ENCODE data around the gene APBB2.
"Not testable (repeated sequence)": the region's sequence is repeated elsewhere in the genome, so short reads cannot be mapped to it uniquely, and the experiment has no call there.

Gene APBB2

DNA sequence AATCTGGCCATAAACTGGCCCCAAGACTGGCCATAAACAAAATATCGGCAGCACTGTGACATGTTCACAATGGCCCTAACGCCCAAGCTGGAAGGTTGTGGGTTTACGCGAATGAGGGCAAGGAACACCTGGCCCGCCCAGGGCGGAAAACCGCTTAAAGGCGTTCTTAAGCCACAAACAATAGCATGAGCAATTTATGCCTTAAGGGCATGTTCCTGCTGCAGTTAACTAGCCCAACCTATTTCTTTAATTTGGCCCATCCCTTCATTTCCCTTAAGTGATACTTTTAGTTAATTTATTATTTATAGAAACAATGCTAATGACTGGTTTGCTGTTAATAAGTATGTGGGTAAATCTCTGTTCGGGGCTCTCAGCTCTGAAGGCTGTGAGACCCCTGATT lies 154.9 kb downstream of the APBB2 start:
- DNase-seq, result not testable (repeated sequence)

DNA sequence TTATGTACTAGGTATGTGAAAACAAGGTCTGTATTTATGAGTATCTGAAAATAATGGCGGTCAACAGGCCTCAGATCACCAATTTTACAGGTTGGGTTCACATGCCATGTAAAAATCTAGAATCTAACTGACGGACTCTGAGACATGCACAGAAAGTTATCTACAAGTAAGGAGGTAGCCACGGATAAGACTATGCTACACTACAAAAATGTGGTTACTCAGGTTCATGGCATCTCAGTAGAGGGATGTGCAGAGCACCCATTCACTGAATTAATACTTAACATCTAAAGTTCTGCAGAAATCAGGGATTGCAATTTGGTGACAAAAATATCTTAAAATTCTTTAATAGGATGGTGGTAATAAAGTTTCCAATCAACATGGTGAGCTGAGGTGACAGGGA lies 155.9 kb downstream of the APBB2 start:
- DNase-seq, result no peak

DNA sequence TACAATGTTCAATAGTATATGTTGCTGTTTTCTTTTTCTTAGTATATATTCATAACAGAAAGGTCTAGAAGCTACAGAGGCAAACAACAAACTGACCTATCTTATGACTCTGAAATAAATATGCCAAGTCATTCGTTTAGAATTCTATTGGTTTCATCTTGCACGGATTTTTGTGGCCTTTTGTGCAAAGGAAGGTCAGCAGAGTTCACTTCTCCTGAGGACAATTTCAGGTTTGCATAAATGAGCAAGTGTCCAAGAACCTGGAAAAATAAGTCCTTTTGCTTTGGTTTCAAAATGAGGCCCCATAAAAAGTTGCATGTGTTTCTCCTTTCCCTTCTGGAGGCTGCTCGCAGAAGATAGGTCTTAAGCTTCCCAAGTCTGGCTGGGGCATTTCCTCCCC lies 156.9 kb downstream of the APBB2 start:
- no peak for DNase-seq

DNA sequence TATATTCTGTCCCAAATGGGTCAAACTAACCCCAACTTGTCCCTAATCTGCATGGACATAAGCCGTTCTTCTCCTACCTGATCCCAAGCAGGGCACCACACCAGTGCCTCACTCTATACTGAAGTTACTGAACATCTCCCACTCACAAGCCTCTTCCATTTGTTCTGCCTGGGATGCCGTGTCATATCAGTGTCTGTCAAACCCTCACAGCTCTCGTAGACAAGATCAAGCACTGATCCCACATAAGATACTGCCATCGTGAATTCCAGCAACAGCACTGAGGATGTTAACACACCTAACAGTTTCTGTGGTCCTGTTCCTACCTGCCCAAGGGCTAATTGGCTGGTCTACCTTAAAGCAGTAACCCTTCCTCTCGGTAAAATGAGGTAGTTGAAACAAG lies 162.1 kb downstream of the APBB2 start:
- DNase-seq, result no peak

- DNase-seq, result no peak
Observed at GRCh38 chr4:41050880-41051775, 163.2 kb downstream of the APBB2 start.

GRCh38 chr4:41050116-41050515 lies 164.2 kb downstream of the APBB2 start:
- no peak for DNase-seq

- DNase-seq, result not testable (repeated sequence)
Observed at GRCh38 chr4:41049176-41049575, 165.2 kb downstream of the APBB2 start.

DNA sequence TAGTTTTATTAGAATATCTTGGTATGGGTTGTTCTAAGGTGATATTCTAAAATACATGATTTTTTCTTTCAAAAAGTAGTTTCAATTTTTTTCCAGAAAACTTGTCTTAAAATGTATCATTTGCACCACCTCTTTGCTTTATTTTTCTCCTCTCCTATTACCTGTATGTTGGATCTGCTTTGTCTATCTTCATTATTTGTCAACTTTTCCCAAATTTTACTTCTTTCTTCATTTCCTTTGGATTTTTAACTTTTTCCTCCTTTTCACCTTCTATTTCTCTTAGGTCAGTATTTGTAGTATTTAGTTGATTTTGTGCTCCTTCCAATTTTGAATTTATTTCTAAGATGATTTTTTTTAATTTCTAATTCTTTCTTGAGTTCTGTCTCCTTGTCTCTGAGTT lies 169.6 kb downstream of the APBB2 start:
- DNase-seq, result no peak

- no peak for DNase-seq
Observed at GRCh38 chr4:41044165-41044564, 170.2 kb downstream of the APBB2 start.

GRCh38 chr4:41043465-41043864 lies 170.9 kb downstream of the APBB2 start:
- no peak for DNase-seq

GRCh38 chr4:41041551-41041950 lies 172.8 kb downstream of the APBB2 start:
- DNase-seq, result no peak

DNA sequence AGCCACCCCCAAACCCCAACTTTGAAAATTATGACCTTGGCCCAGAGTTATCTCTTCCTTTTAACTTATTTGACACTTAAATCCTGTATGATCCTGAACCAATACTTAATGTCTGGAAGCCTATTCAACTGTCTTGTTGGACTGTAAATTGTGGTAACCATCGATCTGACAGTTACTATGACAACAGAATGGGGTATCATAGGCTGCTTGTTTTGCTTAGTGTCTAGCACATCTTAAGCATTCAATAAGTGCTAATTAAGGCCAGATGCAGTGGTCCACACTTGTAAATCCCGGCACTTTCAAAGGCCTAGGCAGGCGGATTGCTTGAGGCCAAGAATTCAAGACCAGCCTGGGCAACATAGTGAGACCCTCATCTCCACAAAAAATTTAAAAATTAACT lies 175.0 kb downstream of the APBB2 start:
- DNase-seq, result no peak

DNA sequence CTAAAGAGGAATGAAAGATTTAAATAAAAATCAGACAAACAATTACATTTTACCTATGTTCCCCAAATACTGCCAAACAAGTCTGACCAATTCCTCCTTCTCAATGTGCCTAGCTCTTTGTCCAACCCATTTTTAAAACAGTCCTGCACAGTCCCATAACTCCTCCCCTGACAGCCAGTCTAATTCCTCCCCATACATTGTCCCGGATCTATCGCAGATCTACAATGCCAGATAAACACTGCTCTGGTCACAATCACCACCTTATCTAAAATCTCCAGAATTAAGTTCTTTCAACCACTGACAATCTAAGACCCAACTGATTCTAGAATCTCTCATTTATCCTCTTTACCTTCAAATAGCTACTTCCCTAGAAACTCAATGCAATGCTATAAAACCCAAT lies 176.0 kb downstream of the APBB2 start:
- DNase-seq, result no peak

DNA sequence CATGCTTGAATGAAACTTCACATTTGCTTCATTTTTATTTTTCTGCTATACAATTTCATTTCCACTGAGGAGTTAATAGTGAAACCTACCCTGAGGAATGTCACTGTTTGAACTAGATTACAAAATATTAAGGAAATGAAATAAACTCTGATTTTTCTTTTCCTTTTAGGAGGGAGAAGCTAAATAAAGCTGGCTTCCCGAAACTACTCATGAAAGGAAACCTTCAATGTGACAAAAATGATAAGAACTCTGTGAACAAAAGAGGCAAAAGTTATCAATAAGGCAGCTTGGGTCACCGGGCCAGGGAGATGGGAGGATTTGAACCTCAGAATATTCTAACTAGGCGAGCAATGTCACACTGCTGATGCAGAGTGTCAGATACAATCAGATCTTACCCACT lies 185.2 kb downstream of the APBB2 start:
- no peak for DNase-seq

- no peak for DNase-seq
Observed at GRCh38 chr4:41028392-41029076, 185.8 kb downstream of the APBB2 start.

DNA sequence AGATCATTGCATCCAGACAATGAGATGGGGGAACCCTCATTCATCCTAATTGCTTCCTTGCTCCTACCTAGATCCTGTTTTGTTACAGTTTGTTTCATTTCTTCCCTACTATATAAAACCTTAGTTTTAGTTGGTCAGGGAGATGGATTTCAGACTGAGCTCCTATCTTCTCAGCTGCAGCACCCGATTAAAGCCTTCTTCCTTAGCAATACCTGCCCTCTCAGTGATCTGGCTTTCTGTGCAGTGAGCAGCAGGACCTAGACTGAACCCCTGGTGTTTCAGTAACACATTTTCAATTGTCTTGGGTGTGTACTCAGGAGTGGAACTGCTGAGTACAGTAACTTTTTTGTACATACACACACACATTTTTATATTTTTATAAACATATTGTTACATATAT lies 187.4 kb downstream of the APBB2 start:
- no peak for DNase-seq

DNA sequence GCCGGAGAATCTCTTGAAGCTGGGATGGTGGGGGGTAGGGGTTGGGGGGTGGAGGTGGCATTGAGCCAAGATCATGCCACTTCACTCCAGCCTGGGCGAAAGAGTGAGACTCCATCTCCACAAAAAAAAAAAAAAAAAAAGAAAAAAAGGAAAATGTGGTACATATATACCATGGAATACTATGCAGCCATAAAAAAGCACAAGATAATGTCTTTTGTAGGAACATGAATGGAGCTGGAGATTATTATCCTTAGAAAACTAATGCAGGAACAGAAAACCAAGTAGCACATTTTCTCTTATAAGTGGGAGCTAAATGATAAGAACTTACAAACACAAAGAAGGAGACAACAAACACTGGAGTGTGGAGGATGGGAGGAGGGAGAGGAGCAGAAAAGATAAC lies 188.5 kb downstream of the APBB2 start:
- DNase-seq, result no peak

DNA sequence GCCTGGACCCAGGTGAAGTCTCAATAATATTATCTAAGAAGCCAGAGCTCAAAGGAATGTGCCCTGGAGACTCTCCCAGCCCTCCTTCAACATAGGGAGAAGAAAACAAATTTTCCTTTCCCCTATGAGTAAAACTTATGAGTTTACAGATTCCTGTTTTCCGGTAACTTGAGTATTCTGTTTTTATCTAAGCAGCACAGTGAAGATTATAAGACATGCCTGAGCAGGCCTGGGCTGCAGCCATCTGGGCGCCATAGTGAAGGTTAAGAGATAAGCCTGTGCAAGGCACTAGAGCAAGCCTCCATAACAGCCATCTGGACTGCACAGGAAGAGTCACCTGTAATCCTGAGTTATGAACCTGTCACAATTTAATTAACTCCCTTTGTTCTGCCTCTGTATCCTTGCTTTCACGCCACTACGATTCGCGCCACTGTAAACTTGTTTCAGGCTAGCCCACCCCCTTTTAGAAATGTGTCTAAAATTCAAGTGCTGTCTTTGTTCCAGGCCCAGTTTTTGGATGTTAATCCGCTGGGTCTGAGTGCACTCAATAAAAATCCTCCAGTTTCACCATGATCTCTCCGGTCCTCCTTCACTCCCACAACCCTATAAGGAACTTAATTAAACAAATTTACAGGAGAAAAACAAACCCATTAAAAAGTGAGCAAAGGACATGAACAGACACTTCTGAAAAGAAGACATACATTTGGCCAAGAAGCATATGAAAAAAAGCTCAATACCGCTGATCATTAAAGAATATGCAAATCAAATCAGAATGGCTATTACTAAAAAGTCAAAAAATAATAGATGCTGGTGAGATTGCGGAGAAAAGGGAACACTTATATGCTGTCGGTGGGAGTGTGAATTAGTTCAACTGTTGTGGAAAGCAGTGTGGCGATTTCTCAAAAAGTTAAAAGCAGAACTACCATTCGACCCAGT lies 189.5 kb downstream of the APBB2 start:
- DNase-seq, result no peak

- no peak for DNase-seq
Observed at GRCh38 chr4:41022116-41022515, 192.2 kb downstream of the APBB2 start.

- no peak for DNase-seq
Observed at GRCh38 chr4:41015016-41015675, 199.2 kb downstream of the APBB2 start.

DNA sequence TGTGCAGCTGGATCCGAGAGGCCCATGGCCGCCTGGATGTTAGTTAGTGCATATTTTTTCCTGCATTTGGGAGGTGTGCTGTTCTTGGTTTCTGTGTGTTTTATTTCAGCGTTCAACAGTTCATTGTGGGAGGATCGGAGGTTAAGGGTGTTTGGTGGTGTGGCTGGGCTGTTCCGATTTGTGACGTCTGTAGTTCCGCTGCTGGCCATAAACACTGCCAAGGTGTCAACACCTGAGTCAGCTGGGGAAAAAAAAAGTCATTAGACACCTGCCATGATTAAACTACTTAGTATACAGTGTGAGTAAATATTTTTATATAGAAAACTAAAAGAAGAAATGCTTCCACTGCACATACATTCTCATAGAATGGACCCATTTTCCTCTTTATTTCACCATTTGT lies 200.2 kb downstream of the APBB2 start:
- DNase-seq, result no peak

DNA sequence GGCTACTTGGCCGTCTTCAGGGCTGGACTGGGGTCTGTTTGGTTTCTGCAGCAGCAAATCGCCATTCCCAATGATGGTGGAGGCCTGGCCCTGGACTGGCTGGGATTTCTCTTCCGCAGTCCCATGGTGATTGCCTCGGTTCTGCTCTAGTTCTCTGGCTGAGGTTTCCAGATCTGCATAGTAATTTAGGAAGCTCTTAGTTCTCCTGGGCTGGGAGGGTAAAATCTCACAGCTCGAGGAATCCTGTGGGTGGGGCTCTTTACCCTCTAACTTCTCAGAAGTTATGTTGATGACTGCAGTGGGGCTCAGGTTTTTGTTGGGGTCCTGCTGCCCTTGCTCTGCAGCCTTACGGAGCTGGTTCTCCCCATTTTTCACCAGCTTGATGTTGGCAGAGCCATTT lies 200.6 kb downstream of the APBB2 start:
- no peak for DNase-seq

GRCh38 chr4:41012911-41013310 lies 201.4 kb downstream of the APBB2 start:
- DNase-seq, result no peak
